Neural progenitor cell (in vitro differentiated cells): ENCODE results near the gene DAAM2. TPM values are rescaled to one million over a fixed set of nuclear protein-coding genes. Genes with fewer than 3 reads are reported as not detected.
A peak's percentile ranks its signal among the peaks of the same experiment; 100 is the strongest.

ENCODE experiments used
- DNase-seq: peaks from one replicate; pipeline ENCODE4 v3.0.0-alpha.2; 2016; ENCODE audit warnings: low spot score
- H2AFZ ChIP-seq: fragments of 200-600 bp; sonication (generic); replicated peaks from 2 replicates; pipeline ENCODE4 v1.6.1; 2016; ENCODE audit warnings: antibody characterized with exemption
- H3F3A ChIP-seq: fragments of 200-600 bp; sonication (generic); 2 replicates; pipeline ENCODE4 v1.6.1; 2016; ENCODE audit warnings: antibody characterized with exemption, low read depth
- H3K27ac ChIP-seq: fragments of 200-600 bp; sonication (generic); 2 replicates; pipeline ENCODE4 v1.5.1; 2016; ENCODE audit warnings: mild to moderate bottlenecking
- H3K27me3 ChIP-seq: fragments of 200-600 bp; sonication (generic); 2 replicates; pipeline ENCODE4 v1.6.1; 2016; ENCODE audit warnings: mild to moderate bottlenecking, moderate library complexity
- H3K36me3 ChIP-seq: fragments of 200-600 bp; sonication (generic); 2 replicates; pipeline ENCODE4 v1.5.1; 2016
- H3K4me1 ChIP-seq: fragments of 200-600 bp; sonication (generic); 2 replicates; pipeline ENCODE4 v1.6.1; 2016; ENCODE audit warnings: mixed run types
- H3K4me2 ChIP-seq: fragments of 200-600 bp; sonication (generic); 2 replicates; pipeline ENCODE4 v1.6.1; 2016
- H3K4me3 ChIP-seq: fragments of 200-600 bp; sonication (generic); 2 replicates; pipeline ENCODE4 v1.5.1; 2016
- H3K79me2 ChIP-seq: fragments of 200-600 bp; sonication (generic); 2 replicates; pipeline ENCODE4 v1.6.1; 2016; ENCODE audit warnings: low read depth
- H3K9ac ChIP-seq: fragments of 200-600 bp; sonication (generic); 2 replicates; pipeline ENCODE4 v1.6.1; 2016
- H3K9me3 ChIP-seq: fragments of 200-600 bp; sonication (generic); 2 replicates; pipeline ENCODE4 v1.5.1; 2016; ENCODE audit warnings: low read depth
- H4K20me1 ChIP-seq: fragments of 200-600 bp; sonication (generic); 2 replicates; pipeline ENCODE4 v1.6.1; 2016; ENCODE audit warnings: low read depth
- H3K27ac Mint-ChIP-seq: 3 replicates; pipeline ENCODE4 v1.8.0; 2021; ENCODE audit warnings: mixed read lengths
- H3K27me3 Mint-ChIP-seq: 2 replicates; pipeline ENCODE4 v1.8.0; 2022; ENCODE audit warnings: low read depth, mild to moderate bottlenecking, inconsistent platforms, moderate library complexity, mixed read lengths; ENCODE audit not compliant: insufficient read depth
- H3K36me3 Mint-ChIP-seq: 3 replicates; pipeline ENCODE4 v1.8.0; 2021; ENCODE audit warnings: mixed read lengths
- H3K4me1 Mint-ChIP-seq: 3 replicates; pipeline ENCODE4 v1.8.0; 2021; ENCODE audit warnings: mixed read lengths
- H3K4me3 Mint-ChIP-seq: 3 replicates; pipeline ENCODE4 v1.8.0; 2021; ENCODE audit warnings: mild to moderate bottlenecking, moderate library complexity, mixed read lengths
- H3K9me3 Mint-ChIP-seq: 3 replicates; pipeline ENCODE4 v1.8.0; 2020; ENCODE audit warnings: mixed read lengths
- CTCF ChIP-seq: fragments of 200-600 bp; sonication (generic); IDR thresholded peaks from 2 replicates; pipeline ENCODE4 v1.5.1; 2017; ENCODE audit warnings: antibody characterized with exemption, mild to moderate bottlenecking
- EZH2 ChIP-seq: fragments of 200-600 bp; sonication (generic); IDR thresholded peaks from 2 replicates; pipeline ENCODE4 v1.6.1; 2017; ENCODE audit warnings: antibody characterized with exemption, mild to moderate bottlenecking, moderate library complexity
- EZH2phosphoT487 ChIP-seq: fragments of 200-600 bp; sonication (generic); IDR thresholded peaks from 2 replicates; pipeline ENCODE4 v1.6.1; 2017; ENCODE audit warnings: antibody characterized with exemption
- total RNA-seq: library from RNA; depleted of rRNA; stranded (reverse); fragments of >200 nt; gene quantifications from 2 replicates; pipeline ENCODE4 v1.2.3, GENCODE V29; 2015; ENCODE audit warnings: low replicate concordance

Gene DAAM2
- total RNA-seq, 1 donor from 2014 or later: 2.1 TPM

GRCh38 chr6:39756582-39756981, 35.6 kb upstream of the DAAM2 start:
- H3K4me3 ChIP-seq: no peak overlapping the region
- H3K9me3 Mint-ChIP-seq: no peaks in the 10 kb centered on the region
- H3K9ac ChIP-seq: no peak overlapping the region
- TF ChIP-seq EZH2phosphoT487 (no peak), EZH2 (no peak), CTCF (no peak)
- no peaks in the 10 kb centered on the region for H3K27me3 ChIP-seq
- no peak overlapping the region for H3K27ac ChIP-seq
- DNase-seq: no peak
- H3K4me3 Mint-ChIP-seq: no peak overlapping the region
- H2AFZ ChIP-seq: peak overlapping the region; percentile 13
- H3K9me3 ChIP-seq: no peaks in the 10 kb centered on the region
- no peaks in the 10 kb centered on the region for H3K79me2 ChIP-seq
- H3K27ac Mint-ChIP-seq: no peak overlapping the region
- no peaks in the 10 kb centered on the region for H3K36me3 Mint-ChIP-seq
- H3K4me2 ChIP-seq: no peak overlapping the region
- H3K27me3 Mint-ChIP-seq: peaks cover 2% of the 10 kb centered on the region
- H3K36me3 ChIP-seq: no peaks in the 10 kb centered on the region
- no peaks in the 10 kb centered on the region for H4K20me1 ChIP-seq
- H3K4me1 Mint-ChIP-seq: no peaks in the 10 kb centered on the region
- no peaks in the 10 kb centered on the region for H3K4me1 ChIP-seq
- H3F3A ChIP-seq: no peaks in the 10 kb centered on the region

GRCh38 chr6:39758905-39759605, 33.1 kb upstream of the DAAM2 start:
- Mint-ChIP-seq H3K9me3 (no peaks in the 10 kb centered on the region), H3K4me1 (no peaks in the 10 kb centered on the region), H3K36me3 (no peaks in the 10 kb centered on the region), H3K27ac (no peak overlapping the region), H3K27me3 (peaks cover 2% of the 10 kb centered on the region), H3K4me3 (no peak overlapping the region)
- H3K9me3 ChIP-seq: no peaks in the 10 kb centered on the region
- TF ChIP-seq CTCF: no peak
- no peak for TF ChIP-seq EZH2
- TF ChIP-seq EZH2phosphoT487: no peak
- no peaks in the 10 kb centered on the region for H3K36me3 ChIP-seq
- no peak overlapping the region for H2AFZ ChIP-seq
- no peak overlapping the region for H3K9ac ChIP-seq
- no peaks in the 10 kb centered on the region for H3K79me2 ChIP-seq
- H3K4me1 ChIP-seq: no peaks in the 10 kb centered on the region
- no peak for DNase-seq
- H3K4me3 ChIP-seq: no peak overlapping the region
- H3K27me3 ChIP-seq: no peaks in the 10 kb centered on the region
- H4K20me1 ChIP-seq: no peaks in the 10 kb centered on the region
- no peak overlapping the region for H3K4me2 ChIP-seq
- H3F3A ChIP-seq: no peaks in the 10 kb centered on the region
- H3K27ac ChIP-seq: no peak overlapping the region

- Mint-ChIP-seq H3K27ac (no peak overlapping the region), H3K36me3 (no peaks in the 10 kb centered on the region), H3K4me3 (no peak overlapping the region), H3K27me3 (peaks cover 4% of the 10 kb centered on the region), H3K4me1 (no peaks in the 10 kb centered on the region), H3K9me3 (no peaks in the 10 kb centered on the region)
- Histone ChIP-seq H3K36me3 (no peaks in the 10 kb centered on the region), H3K9ac (no peak overlapping the region), H3K79me2 (no peaks in the 10 kb centered on the region), H3F3A (no peaks in the 10 kb centered on the region), H3K27ac (no peak overlapping the region), H3K4me3 (no peak overlapping the region), H3K4me1 (no peaks in the 10 kb centered on the region), H3K27me3 (no peaks in the 10 kb centered on the region), H4K20me1 (no peaks in the 10 kb centered on the region), H3K4me2 (no peak overlapping the region), H3K9me3 (no peaks in the 10 kb centered on the region), H2AFZ (no peak overlapping the region)
- TF ChIP-seq EZH2phosphoT487: no peak
- TF ChIP-seq EZH2: no peak
- TF ChIP-seq CTCF: no peak
- DNase-seq: no peak
These were observed 31.8 kb upstream of the DAAM2 start for GRCh38 chr6:39760226-39760952.
